HepG2 (cell line): ENCODE measurements around the gene CSNK2A1. TPM values are rescaled to one million over a fixed set of nuclear protein-coding genes. Genes with fewer than 3 reads are reported as not detected.

ENCODE experiments used
- ASH2L ChIP-seq: fragments of 300-600, 200-600 bp; sonication (generic); IDR thresholded peaks from 2 replicates; pipeline ENCODE4 v1.7.0; 2017; ENCODE audit warnings: low read depth, mild to moderate bottlenecking, moderate library complexity, mixed read lengths, low read length; ENCODE audit not compliant: insufficient read length
- CEBPG ChIP-seq: IDR thresholded peaks from 2 replicates; pipeline ENCODE4 v1.6.1; 2016
- DMAP1 ChIP-seq: IDR thresholded peaks from 2 replicates; pipeline ENCODE4 v1.6.1; 2016
- FOXA3 ChIP-seq: IDR thresholded peaks from 2 replicates; pipeline ENCODE4 v1.6.1; 2016; ENCODE audit warnings: missing genetic modification reagents, missing compliant biosample characterization
- FOXP1 ChIP-seq, 2 experiments: fragments of 450-650 bp in 1 of 2; IDR thresholded peaks; 2 replicates each; pipeline ENCODE4 v1.6.1; 2017 to 2018; ENCODE audit warnings: antibody characterized with exemption in 1 of 2
- KDM5A ChIP-seq: fragments of 200-600 bp; sonication (generic); IDR thresholded peaks from 2 replicates; pipeline ENCODE4 v1.7.0; 2018; ENCODE audit warnings: antibody characterized with exemption, mild to moderate bottlenecking, low read length, borderline replicate concordance
- MIXL1 ChIP-seq: IDR thresholded peaks from 2 replicates; pipeline ENCODE4 v1.6.1; 2016
- SMC3 ChIP-seq: IDR thresholded peaks from 2 replicates; pipeline ENCODE4 v1.6.1; 2011; ENCODE audit warnings: low read length, improper control_type of control experiment
- ZMYM4 ChIP-seq: sonication (generic); formaldehyde crosslinking; IDR thresholded peaks from 2 replicates; pipeline ENCODE4 v1.8.1; 2023; ENCODE audit warnings: mild to moderate bottlenecking, missing genetic modification reagents
- ZNF264 ChIP-seq: sonication (generic); formaldehyde crosslinking; IDR thresholded peaks from 2 replicates; pipeline ENCODE4 v1.4.0; 2020; ENCODE audit warnings: missing genetic modification reagents
- ZNF782 ChIP-seq: sonication (generic); formaldehyde crosslinking; IDR thresholded peaks from 2 replicates; pipeline ENCODE4 v1.4.0; 2020; ENCODE audit warnings: missing genetic modification reagents, mild to moderate bottlenecking, borderline replicate concordance
- ZNF816 ChIP-seq: sonication (generic); formaldehyde crosslinking; IDR thresholded peaks from 2 replicates; pipeline ENCODE4 v1.8.0; 2022; ENCODE audit warnings: missing genetic modification reagents, mild to moderate bottlenecking, borderline replicate concordance
- ZNF841 ChIP-seq: sonication (generic); formaldehyde crosslinking; IDR thresholded peaks from 2 replicates; pipeline ENCODE4 v1.8.1; 2023; ENCODE audit warnings: missing genetic modification reagents, borderline replicate concordance
- polyA plus RNA-seq, 8 experiments: library from polyadenylated mRNA; depleted of rRNA in 3 of 8; stranded (reverse) in 7 of 8; unstranded in 1 of 8; fragments of >200 nt; fragmentation: Illumina TruSeq in 4 of 8; extraction: Trizol in 4 of 8; gene quantifications; 2 replicates each; pipeline versions ENCODE4 v1.2.1 to v1.2.3, GENCODE V29; 2011 to 2016; ENCODE audit warnings: low read depth in 4 of 8, missing spikeins in 1 of 8, mixed read lengths in 1 of 8; ENCODE audit not compliant: insufficient read depth in 1 of 8
- total RNA-seq, 5 experiments: library from RNA; depleted of rRNA; stranded (reverse); fragments of >200 nt; fragmentation: Illumina TruSeq; extraction: Trizol; gene quantifications; 2 replicates each; pipeline ENCODE4 v1.2.3, GENCODE V29; 2016; ENCODE audit warnings: low read depth in 1 of 5
- TF ChIP-seq, protein P1 (sequence below): sonication (generic); formaldehyde crosslinking; IDR thresholded peaks from 2 replicates; pipeline ENCODE4 v1.4.0; 2020; ENCODE audit warnings: missing genetic modification reagents, borderline replicate concordance
- TF ChIP-seq, protein P2 (sequence below): sonication (generic); formaldehyde crosslinking; IDR thresholded peaks from 2 replicates; pipeline ENCODE4 v1.5.0; 2020; ENCODE audit warnings: missing genetic modification reagents

The CSNK2A1 gene
- total and polyA plus RNA-seq, 2 of the 13 experiments (the other 11 are each of a cell fraction or from before 2014, with no cell fraction given), result 153 to 231 TPM

DNA sequence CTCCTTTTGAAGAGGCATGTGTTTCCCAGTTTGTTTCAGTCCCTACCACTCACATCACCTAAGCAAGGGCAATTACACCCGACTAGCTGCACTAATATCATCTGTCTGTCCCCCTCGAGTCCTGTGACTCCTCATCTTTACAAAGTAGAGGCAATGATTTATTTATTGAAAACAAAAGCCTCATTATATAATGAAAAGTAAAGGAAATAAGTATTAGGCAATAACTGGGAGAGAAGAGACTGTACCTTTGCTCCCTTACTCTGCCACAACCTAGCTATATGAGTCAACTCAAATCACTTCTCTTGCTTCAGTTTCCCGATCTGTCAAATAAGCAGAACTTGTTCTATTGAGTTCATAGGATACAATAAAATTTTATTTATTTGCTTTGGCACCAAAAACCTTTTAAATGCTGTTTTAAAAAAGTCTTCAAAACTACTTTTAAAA is 38.9 kb downstream of the CSNK2A1 start (continued):
- TF ChIP-seq ZNF816 (CRISPR knock-in tag) (no peak), ASH2L (peak; percentile 47), ZMYM4 (CRISPR knock-in tag) (no peak), DMAP1 (CRISPR knock-in tag) (no peak), MIXL1 (CRISPR knock-in tag) (peak; percentile 57; the same call in 1 of the 2 replicates), ZNF264 (peak; percentile 81; the same call in 1 of the 2 replicates), FOXP1 (IDR thresholded peaks at IDR 0.05) (no peak), FOXP1 (CRISPR knock-in tag; IDR thresholded peaks at IDR 0.05) (peak; percentile 63; the same call in 1 of the 2 replicates), ZNF782 (CRISPR knock-in tag) (no peak), CEBPG (CRISPR knock-in tag) (peak; percentile 96), SMC3 (peak; percentile 52), KDM5A (peak; percentile 28; the same call in 1 of the 2 replicates), FOXA3 (CRISPR knock-in tag) (peak; percentile 28), ZNF841 (CRISPR knock-in tag) (no peak)
- TF ChIP-seq, protein P1, sequence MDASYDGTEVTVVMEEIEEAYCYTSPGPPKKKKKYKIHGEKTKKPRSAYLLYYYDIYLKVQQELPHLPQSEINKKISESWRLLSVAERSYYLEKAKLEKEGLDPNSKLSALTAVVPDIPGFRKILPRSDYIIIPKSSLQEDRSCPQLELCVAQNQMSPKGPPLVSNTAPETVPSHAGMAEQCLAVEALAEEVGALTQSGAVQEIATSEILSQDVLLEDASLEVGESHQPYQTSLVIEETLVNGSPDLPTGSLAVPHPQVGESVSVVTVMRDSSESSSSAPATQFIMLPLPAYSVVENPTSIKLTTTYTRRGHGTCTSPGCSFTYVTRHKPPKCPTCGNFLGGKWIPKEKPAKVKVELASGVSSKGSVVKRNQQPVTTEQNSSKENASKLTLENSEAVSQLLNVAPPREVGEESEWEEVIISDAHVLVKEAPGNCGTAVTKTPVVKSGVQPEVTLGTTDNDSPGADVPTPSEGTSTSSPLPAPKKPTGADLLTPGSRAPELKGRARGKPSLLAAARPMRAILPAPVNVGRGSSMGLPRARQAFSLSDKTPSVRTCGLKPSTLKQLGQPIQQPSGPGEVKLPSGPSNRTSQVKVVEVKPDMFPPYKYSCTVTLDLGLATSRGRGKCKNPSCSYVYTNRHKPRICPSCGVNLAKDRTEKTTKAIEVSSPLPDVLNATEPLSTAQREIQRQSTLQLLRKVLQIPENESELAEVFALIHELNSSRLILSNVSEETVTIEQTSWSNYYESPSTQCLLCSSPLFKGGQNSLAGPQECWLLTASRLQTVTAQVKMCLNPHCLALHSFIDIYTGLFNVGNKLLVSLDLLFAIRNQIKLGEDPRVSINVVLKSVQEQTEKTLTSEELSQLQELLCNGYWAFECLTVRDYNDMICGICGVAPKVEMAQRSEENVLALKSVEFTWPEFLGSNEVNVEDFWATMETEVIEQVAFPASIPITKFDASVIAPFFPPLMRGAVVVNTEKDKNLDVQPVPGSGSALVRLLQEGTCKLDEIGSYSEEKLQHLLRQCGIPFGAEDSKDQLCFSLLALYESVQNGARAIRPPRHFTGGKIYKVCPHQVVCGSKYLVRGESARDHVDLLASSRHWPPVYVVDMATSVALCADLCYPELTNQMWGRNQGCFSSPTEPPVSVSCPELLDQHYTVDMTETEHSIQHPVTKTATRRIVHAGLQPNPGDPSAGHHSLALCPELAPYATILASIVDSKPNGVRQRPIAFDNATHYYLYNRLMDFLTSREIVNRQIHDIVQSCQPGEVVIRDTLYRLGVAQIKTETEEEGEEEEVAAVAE, result no peak
- TF ChIP-seq, protein P2, sequence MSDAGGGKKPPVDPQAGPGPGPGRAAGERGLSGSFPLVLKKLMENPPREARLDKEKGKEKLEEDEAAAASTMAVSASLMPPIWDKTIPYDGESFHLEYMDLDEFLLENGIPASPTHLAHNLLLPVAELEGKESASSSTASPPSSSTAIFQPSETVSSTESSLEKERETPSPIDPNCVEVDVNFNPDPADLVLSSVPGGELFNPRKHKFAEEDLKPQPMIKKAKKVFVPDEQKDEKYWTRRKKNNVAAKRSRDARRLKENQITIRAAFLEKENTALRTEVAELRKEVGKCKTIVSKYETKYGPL, result peak; percentile 62; the same call in 1 of the 2 replicates
